Stimulated activated CD8-positive, alpha-beta memory T cell treated with anti-CD3 and anti-CD28 coated beads, Interleukin-7, amount 100 ng/mL, for 48 hours (primary cell): Measurements from ENCODE around the gene RAD51AP1.

Experiments used
- DNase-seq, 2 donors: peaks; one replicate each; pipeline ENCODE4 v3.0.0-alpha.2; 2020; ENCODE audit warnings: low read depth in 1 of 2; ENCODE audit errors: extremely low read depth in 1 of 2

The RAD51AP1 gene

GRCh38 chr12:4588916-4589315 lies 50.2 kb downstream of the RAD51AP1 start:
- DNase-seq, result no peak

GRCh38 chr12:4589941-4590340 lies 51.3 kb downstream of the RAD51AP1 start:
- no peak for DNase-seq

- no peak for DNase-seq
Measured at GRCh38 chr12:4591180-4591687, 52.5 kb downstream of the RAD51AP1 start.

GRCh38 chr12:4595881-4596280 lies 57.2 kb downstream of the RAD51AP1 start:
- DNase-seq, result no peak

- no peak for DNase-seq
Measured at GRCh38 chr12:4603421-4603820, 64.7 kb downstream of the RAD51AP1 start.

GRCh38 chr12:4603946-4604345 lies 65.3 kb downstream of the RAD51AP1 start:
- DNase-seq, result no peak

GRCh38 chr12:4604684-4605193 lies 66.0 kb downstream of the RAD51AP1 start:
- DNase-seq, result peak; percentile 48 to 74

- no peak for DNase-seq
Measured at GRCh38 chr12:4607056-4607455, 68.4 kb downstream of the RAD51AP1 start.

GRCh38 chr12:4609071-4609470 lies 70.4 kb downstream of the RAD51AP1 start:
- DNase-seq, result no peak
